Activated B cell treated with CpG ODN at 0.5 μM for 24 hours (primary cell): ENCODE data around the gene ABCC12. TPM values are rescaled to one million over a fixed set of nuclear protein-coding genes. Genes with fewer than 3 reads are reported as not detected.

ENCODE experiments used
- ATAC-seq: fragments of 200-7000 bp; cut with Tn5 transposase; one replicate; pipeline ENCODE4 v1.10.0; 2021; ENCODE audit warnings: low read depth, mild to moderate bottlenecking, moderate library complexity
- CTCF ChIA-PET: fragments of 350-600 bp; sonication (Branson Sonifier 250); formaldehyde crosslinking; loops from one replicate; lab custom pipeline; 2021; ENCODE audit warnings: antibody characterized with exemption; lab: Charles Lee
- POLR2A ChIA-PET: fragments of 350-600 bp; sonication (Branson Sonifier 250); formaldehyde crosslinking; loops from one replicate; lab custom pipeline; 2021; ENCODE audit warnings: antibody characterized with exemption; lab: Charles Lee
- DNase-seq: peaks from one replicate; pipeline ENCODE4 v3.0.0; 2022
- H3K27ac Mint-ChIP-seq: one replicate; pipeline ENCODE4 v1.8.0; 2020; ENCODE audit warnings: mixed read lengths
- H3K27me3 Mint-ChIP-seq: one replicate; pipeline ENCODE4 v1.8.0; 2021; ENCODE audit warnings: mixed read lengths
- H3K36me3 Mint-ChIP-seq: one replicate; pipeline ENCODE4 v1.8.0; 2021; ENCODE audit warnings: low read depth, mixed read lengths
- H3K4me1 Mint-ChIP-seq: one replicate; pipeline ENCODE4 v1.8.0; 2021; ENCODE audit warnings: mixed read lengths
- H3K4me3 Mint-ChIP-seq: one replicate; pipeline ENCODE4 v1.8.0; 2020; ENCODE audit warnings: mild to moderate bottlenecking, mixed read lengths
- H3K9me3 Mint-ChIP-seq: one replicate; pipeline ENCODE4 v1.8.0; 2020; ENCODE audit warnings: mixed read lengths
- CTCF ChIP-seq: fragments of 200-600 bp; IDR thresholded peaks from one replicate; pipeline ENCODE4 v1.8.0; 2022; ENCODE audit warnings: antibody characterized with exemption, mild to moderate bottlenecking
- intact Hi-C: fragments of 100-400 bp; cut with micrococcal nuclease; formaldehyde crosslinking; loops from one replicate; pipeline ENCODE4 v1.15.1; 2024
- total RNA-seq: library from RNA; stranded (reverse); gene quantifications from 2 replicates; pipeline ENCODE4 v1.2.3, GENCODE V29; 2022

Gene ABCC12
- total RNA-seq, 1 donor from 2014 or later = not detected

- no peak overlapping the region for H3K27ac Mint-ChIP-seq
- H3K9me3 Mint-ChIP-seq = no peaks in the 10 kb centered on the region
- no peak for TF ChIP-seq CTCF
- no peaks in the 10 kb centered on the region for H3K4me1 Mint-ChIP-seq
- ChIA-PET CTCF (no interaction called here), POLR2A (no interaction called here)
- no peak overlapping the region for H3K4me3 Mint-ChIP-seq
- H3K36me3 Mint-ChIP-seq = no peaks in the 10 kb centered on the region
- no peaks in the 10 kb centered on the region for H3K27me3 Mint-ChIP-seq
- ATAC-seq = no peak
- DNase-seq = no peak
- intact Hi-C loops = no loop called here
These were observed 25.9 kb downstream of the ABCC12 start for GRCh38 chr16:48129926-48130325.

GRCh38 chr16:48128769-48129168, 27.0 kb downstream of the ABCC12 start:
- no peak for ATAC-seq

GRCh38 chr16:48126801-48127644, 28.8 kb downstream of the ABCC12 start:
- Mint-ChIP-seq H3K36me3 (no peaks in the 10 kb centered on the region), H3K4me1 (no peaks in the 10 kb centered on the region), H3K27ac (no peak overlapping the region), H3K27me3 (no peaks in the 10 kb centered on the region), H3K4me3 (no peak overlapping the region), H3K9me3 (no peaks in the 10 kb centered on the region)
- ATAC-seq (no peak), DNase-seq (no peak)
- TF ChIP-seq CTCF = no peak
- POLR2A ChIA-PET = no interaction called here
- CTCF ChIA-PET = interaction anchor here (1.5 kb wide), 1 partner anchor 10 kb away, joined by 4 read pairs; no protein-coding TSS in a partner anchor
- intact Hi-C loops = no loop called here

More at GRCh38 chr16:48128769-48129168, 27.0 kb downstream of the ABCC12 start:
- Mint-ChIP-seq H3K27ac (no peak overlapping the region), H3K27me3 (no peaks in the 10 kb centered on the region), H3K4me3 (no peak overlapping the region), H3K4me1 (no peaks in the 10 kb centered on the region), H3K36me3 (no peaks in the 10 kb centered on the region), H3K9me3 (no peaks in the 10 kb centered on the region)
- no peak for DNase-seq
- intact Hi-C loops = no loop called here
- TF ChIP-seq CTCF = no peak
- ChIA-PET CTCF (no interaction called here), POLR2A (no interaction called here)

GRCh38 chr16:48125888-48126287, 29.9 kb downstream of the ABCC12 start:
- DNase-seq (no peak), ATAC-seq (no peak)
- intact Hi-C loops = no loop called here
- no peak for TF ChIP-seq CTCF
- Mint-ChIP-seq H3K9me3 (no peaks in the 10 kb centered on the region), H3K27ac (no peak overlapping the region), H3K27me3 (no peaks in the 10 kb centered on the region), H3K4me3 (no peak overlapping the region), H3K4me1 (no peaks in the 10 kb centered on the region), H3K36me3 (no peaks in the 10 kb centered on the region)
- ChIA-PET CTCF (interaction anchor here (1.5 kb wide), 1 partner anchor 9 kb away, joined by 4 read pairs; no protein-coding TSS in a partner anchor), POLR2A (no interaction called here)

- CTCF ChIA-PET = no interaction called here
- no peak for DNase-seq
- intact Hi-C loops = no loop called here
- no peaks in the 10 kb centered on the region for H3K9me3 Mint-ChIP-seq
- no peaks in the 10 kb centered on the region for H3K27me3 Mint-ChIP-seq
- no peaks in the 10 kb centered on the region for H3K4me1 Mint-ChIP-seq
- no peak overlapping the region for H3K27ac Mint-ChIP-seq
- POLR2A ChIA-PET = no interaction called here
- TF ChIP-seq CTCF = no peak
- H3K4me3 Mint-ChIP-seq = no peak overlapping the region
- H3K36me3 Mint-ChIP-seq = no peaks in the 10 kb centered on the region
- ATAC-seq = no peak
These were observed 31.5 kb downstream of the ABCC12 start for GRCh38 chr16:48124266-48124665.
